Epithelial cell of proximal tubule (primary cell): ENCODE results near the gene BACH2. TPM values are rescaled to one million over a fixed set of nuclear protein-coding genes. Genes with fewer than 3 reads are reported as not detected.

ENCODE experiments used
- DNase-seq: peaks from one replicate; pipeline ENCODE4 v3.0.0-alpha.2; 2011; ENCODE audit warnings: low read depth
- H3K4me3 ChIP-seq: 2 replicates; pipeline ENCODE4 v1.5.1; 2011; ENCODE audit warnings: low read depth, mild to moderate bottlenecking, low read length
- CTCF ChIP-seq: conservative IDR thresholded peaks from 2 replicates; pipeline ENCODE4 v1.5.1; 2012; ENCODE audit warnings: low read depth, mild to moderate bottlenecking, low read length
- total RNA-seq: library from RNA; depleted of rRNA; stranded (reverse); fragments of >200 nt; gene quantifications from 2 replicates; pipeline ENCODE4 v1.2.3, GENCODE V29; 2015

BACH2 gene
- total RNA-seq, 1 donor from 2014 or later: 0.69 TPM

- TF ChIP-seq CTCF: no peak
- DNase-seq: no peak
- no peak overlapping the region for H3K4me3 ChIP-seq
These were observed 137.7 kb downstream of the BACH2 start for GRCh38 chr6:90158936-90159335.

GRCh38 chr6:90157441-90157840 is 139.2 kb downstream of the BACH2 start:
- H3K4me3 ChIP-seq: no peak overlapping the region
- no peak for DNase-seq
- no peak for TF ChIP-seq CTCF

GRCh38 chr6:90156861-90157260 is 139.8 kb downstream of the BACH2 start:
- DNase-seq: no peak
- no peak overlapping the region for H3K4me3 ChIP-seq
- no peak for TF ChIP-seq CTCF

- no peak for DNase-seq
- no peak overlapping the region for H3K4me3 ChIP-seq
- no peak for TF ChIP-seq CTCF
These were observed 141.7 kb downstream of the BACH2 start for GRCh38 chr6:90154755-90155470.

GRCh38 chr6:90151576-90152422 is 144.8 kb downstream of the BACH2 start:
- TF ChIP-seq CTCF: no peak
- no peak overlapping the region for H3K4me3 ChIP-seq
- no peak for DNase-seq

GRCh38 chr6:90149280-90149679 is 147.4 kb downstream of the BACH2 start:
- DNase-seq: no peak
- no peak for TF ChIP-seq CTCF
- H3K4me3 ChIP-seq: no peak overlapping the region
